GM19452 (cell line): Measurements from ENCODE around the gene ZNF668.
A peak's percentile ranks its signal among the peaks of the same experiment; 100 is the strongest.
"Not testable (repeated sequence)": the region's sequence is repeated elsewhere in the genome, so short reads cannot be mapped to it uniquely, and the experiment has no call there.

Source experiments
- ATAC-seq: cut with Tn5 transposase; IDR thresholded peaks from one replicate; pipeline ENCODE4 v1.9.1; 2021; ENCODE audit not compliant: unreplicated experiment

The ZNF668 gene

DNA sequence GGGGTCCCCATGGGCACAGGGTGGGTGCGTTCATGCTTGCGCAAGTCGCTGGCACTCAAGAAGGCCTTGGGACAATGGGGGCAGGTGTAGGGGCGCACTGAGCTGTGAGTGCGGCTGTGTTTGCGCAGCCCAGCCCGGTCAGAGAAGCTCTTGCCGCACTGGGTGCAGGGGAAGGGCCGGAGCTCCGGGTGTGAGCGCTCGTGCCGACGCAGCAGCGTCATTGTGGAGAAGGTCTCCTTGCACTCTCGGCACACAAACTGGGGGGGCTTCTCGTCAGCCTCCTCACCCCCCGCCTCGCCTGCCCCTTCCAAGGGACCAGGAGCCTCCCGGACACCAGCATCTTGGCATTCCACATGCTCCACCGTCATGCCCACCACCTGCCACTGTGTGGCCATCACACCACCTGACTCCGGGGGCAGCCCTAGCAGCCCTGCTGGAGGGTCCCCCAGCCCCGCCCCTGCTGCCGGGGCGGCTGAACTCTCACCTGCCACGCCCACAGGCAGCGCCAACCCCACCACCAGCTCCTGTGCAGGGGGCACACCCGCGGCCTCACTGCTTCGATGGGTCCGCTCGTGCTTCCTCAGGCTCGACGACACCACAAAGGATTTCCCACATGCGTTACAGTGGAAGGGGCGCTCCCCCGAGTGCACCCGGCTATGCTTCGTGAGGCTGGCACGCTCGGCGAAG lies 12.8 kb downstream of the ZNF668 start:
- ATAC-seq: no peak

GRCh38 chr16:31055613-31056012 lies 18.4 kb downstream of the ZNF668 start:
- ATAC-seq: no peak

DNA sequence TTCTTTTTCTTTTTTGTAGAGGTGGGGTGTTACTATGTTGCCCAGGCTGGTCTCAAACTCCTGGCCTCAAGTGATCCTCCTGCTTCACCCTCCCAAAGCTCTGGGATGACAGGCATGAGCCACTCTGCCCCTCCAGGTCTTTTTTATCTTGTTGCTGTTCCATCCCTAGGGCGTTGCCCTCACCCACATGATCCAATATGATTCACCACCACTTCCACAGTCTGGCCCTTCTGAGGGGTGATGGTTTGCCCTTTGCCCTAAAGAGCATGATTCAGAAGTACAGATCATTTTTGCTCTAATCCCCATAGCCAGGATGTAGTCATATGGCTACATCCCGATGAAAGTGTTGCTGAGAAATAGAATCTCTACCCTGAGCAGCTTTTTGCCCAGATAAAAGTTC lies 21.9 kb downstream of the ZNF668 start:
- no peak for ATAC-seq

- no peak for ATAC-seq
Observed at GRCh38 chr16:31050280-31051030, 23.6 kb downstream of the ZNF668 start.

DNA sequence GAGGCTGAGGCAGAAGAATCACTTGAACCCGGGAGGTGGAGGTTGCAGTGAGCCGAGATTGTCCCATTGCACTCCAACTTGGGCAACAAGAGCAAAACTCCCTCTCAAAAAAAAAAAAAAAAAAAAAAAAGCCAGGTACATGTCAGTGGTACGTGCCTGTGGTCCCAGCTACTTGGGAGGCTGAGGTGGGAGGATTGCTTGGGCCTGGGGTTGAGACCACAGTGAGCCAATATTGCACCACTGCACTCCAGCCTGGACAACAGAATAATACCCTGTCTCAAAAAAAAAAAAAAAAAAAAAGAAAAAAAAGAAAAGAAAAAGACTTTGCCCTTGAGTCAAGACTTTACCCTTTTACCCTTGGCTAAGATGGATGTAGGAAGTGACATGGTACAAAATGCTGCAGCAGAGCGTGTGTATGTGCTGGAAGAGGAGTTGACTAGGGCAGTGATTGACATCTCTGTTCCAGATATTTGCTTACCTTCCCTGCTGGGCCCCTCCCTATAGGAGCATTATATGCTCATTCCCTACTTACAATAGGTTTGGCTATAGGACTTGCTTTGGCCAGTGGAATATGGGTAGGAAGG lies 30.1 kb downstream of the ZNF668 start:
- no peak for ATAC-seq

DNA sequence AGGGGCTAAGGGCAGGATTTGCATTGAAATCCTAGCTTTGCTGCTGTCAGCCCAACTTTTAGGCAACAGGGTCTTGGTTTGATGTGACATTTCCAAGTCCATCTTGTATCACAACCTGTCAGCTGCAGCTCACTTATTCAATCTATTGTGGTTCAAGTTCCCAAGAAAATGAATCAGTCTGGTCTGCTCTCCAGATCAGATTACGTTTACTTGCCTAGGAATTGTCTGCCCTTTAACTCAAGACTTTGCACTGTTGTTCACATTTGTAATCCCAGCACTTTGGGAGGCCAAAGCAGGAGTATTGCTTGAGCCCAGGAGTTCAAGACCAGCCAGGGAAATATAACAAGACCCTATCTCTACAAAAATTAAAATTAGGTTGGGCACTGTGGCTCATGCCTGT lies 30.7 kb downstream of the ZNF668 start:
- ATAC-seq: no peak

GRCh38 chr16:31042866-31043265 lies 31.2 kb downstream of the ZNF668 start:
- ATAC-seq: no peak

GRCh38 chr16:31038993-31039392 lies 35.0 kb downstream of the ZNF668 start:
- ATAC-seq: no peak

GRCh38 chr16:31036691-31037090 lies 37.3 kb downstream of the ZNF668 start:
- ATAC-seq: no peak

DNA sequence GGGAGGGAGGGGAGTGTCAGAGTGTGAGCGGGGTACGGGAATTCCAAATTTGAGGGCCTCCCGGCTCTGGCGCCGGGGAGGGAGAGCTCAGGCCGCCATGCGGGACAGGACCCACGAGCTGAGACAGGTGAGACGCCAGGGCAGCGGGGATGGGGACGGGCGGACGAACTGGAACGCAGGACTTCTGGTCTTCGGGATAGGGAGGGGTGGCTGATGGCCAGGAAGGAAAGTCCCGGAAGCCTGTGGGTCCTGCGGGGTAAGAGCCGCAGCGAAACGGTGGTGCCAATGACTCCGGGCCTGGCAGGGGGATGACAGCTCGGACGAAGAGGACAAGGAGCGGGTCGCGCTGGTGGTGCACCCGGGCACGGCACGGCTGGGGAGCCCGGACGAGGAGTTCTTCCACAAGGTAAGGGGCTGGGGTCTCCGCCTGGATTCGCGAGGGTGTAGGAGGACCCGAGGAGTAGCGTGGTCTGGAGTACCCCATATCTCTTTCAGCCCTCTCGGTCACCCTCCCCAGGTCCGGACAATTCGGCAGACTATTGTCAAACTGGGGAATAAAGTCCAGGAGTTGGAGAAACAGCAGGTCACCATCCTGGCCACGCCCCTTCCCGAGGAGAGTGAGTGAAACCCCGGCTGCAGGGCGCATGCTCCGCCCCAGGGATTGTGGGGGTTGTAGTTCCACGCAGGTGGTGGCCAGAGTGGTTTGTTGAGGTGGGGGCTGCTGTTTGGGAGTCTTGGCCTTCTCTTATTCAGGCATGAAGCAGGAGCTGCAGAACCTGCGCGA lies 40.1 kb downstream of the ZNF668 start:
- ATAC-seq: peak; percentile 45

DNA sequence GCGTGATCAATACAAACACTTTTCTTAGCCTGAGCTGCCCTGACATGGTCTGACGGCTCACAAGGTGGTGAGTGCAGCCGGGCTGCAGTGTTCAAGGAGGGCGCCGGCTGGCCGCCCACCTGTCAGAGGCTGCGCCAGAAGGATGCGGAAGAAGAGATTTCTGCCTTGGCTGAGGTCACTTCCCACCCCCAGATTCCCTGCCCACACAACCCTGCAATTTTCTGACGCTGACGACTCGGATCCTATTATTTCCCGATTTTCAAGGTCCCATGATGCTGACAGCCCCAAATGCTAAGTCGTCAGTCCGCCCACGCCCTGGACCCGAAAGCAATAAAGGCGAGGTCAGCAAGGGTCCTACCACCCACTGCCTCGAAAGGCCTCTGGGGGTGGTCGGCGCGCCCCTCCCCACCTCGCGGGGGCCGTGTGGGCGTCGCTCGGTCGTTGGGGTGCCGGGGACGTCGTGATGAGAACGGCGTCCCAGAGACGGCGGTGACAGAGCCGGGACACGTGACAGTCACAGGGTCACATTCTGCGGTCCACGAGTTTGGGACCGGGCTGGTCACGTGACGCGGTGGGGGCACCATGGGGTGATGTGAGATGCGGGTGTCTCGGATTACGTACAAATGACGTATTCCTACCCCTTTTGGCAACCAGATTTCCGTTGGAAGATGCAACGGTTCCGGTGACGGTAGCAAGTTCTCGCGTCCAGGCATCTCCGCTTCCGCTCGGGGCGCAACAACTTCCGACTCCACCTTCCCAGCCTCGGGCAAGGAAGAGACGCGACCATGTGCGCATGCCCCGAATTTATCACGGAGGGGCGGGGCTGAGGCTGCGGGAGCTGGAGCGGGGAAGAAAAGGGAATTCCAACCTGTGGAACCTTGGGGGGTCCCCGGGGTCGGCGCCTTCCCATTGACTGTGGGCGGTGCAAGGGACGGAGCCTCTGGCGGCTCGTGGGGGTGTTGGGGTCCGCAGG lies 41.0 kb downstream of the ZNF668 start, which contains the start of gene STX4:
TSS of gene STX4 (plus strand) at position 823 of the 973 bp plus-strand sequence. CDS start 248 bp downstream, outside the sequence.
- ATAC-seq: peak; percentile 77

- ATAC-seq: no peak
Observed at GRCh38 chr16:31031276-31031675, 42.8 kb downstream of the ZNF668 start.

DNA sequence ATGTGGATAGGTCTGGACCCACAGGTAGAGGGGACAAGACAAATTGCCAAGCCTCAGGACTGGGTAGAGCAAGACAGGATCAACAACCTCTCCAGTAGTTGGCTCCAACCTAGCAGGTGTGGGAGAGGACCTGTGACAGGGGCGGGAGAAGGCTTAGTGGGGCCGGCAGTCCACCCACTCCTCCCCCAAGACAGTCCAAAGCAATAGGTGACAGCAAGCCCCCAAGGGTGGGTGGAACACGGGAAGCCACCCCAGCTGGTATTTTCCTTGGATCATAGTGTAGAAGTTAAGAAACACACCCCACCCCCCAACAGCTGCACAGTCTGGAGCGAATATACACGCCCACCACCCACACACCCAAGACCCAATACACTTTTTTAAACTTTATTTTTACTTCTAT lies 44.8 kb downstream of the ZNF668 start:
- ATAC-seq: no peak

GRCh38 chr16:31025339-31025738 lies 48.7 kb downstream of the ZNF668 start:
- ATAC-seq: no peak

GRCh38 chr16:31023627-31024226 lies 50.3 kb downstream of the ZNF668 start:
- ATAC-seq: no peak

DNA sequence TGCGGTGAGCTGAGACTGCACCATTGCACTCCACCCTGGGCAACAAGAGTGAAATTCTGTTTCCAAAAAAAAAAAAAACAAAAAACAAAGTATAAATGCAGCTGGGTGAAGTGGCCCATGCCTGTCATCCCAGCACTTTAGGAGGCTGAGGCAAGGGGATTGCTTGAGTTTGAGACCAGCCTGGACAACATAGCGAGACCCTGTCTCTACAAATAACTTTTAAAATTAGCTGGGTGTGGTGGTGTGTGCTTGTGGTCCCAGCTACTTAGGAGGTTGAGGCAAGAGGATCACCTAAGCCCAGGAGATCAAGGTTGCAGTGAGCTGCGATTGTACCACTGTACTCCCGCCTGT lies 50.8 kb downstream of the ZNF668 start:
- no peak for ATAC-seq

GRCh38 chr16:31022544-31023251 lies 51.3 kb downstream of the ZNF668 start:
- no peak for ATAC-seq

DNA sequence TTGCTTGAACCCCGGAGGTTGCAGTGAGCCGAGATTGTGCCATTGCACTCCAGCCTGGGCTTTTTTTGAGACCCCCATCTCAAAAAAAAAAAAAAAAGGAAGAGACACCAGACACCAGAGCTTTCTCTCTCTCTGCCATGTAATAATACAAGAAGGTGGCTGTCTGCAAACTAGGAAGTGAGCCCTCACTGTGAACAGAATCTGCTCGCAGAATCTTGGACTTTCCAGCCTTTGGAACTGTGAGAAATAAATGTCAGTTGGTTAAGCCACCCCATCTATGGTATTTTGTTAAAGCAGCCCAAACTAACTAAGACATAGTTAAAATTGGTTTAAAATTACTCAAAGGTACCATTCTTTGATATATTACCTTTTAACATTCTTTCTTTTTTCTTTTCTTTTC lies 53.5 kb downstream of the ZNF668 start:
- ATAC-seq: no peak

GRCh38 chr16:31017756-31018155 lies 56.3 kb downstream of the ZNF668 start:
- ATAC-seq: not testable (repeated sequence)
